Activated T-helper 1 cell treated with Interleukin-2 at 50 U/mL for 16 hours (primary cell): ENCODE data around the gene PSMB7.

Source experiments
- DNase-seq: peaks from one replicate; pipeline ENCODE4 v3.0.0-alpha.2; 2020; ENCODE audit warnings: low read depth

The PSMB7 gene

GRCh38 chr9:124384210-124384609 lies 31.0 kb downstream of the PSMB7 start:
- DNase-seq, result no peak

- no peak for DNase-seq
These were observed 33.9 kb downstream of the PSMB7 start for GRCh38 chr9:124381170-124381945.

GRCh38 chr9:124377551-124378406 lies 37.5 kb downstream of the PSMB7 start:
- DNase-seq, result no peak

- DNase-seq, result no peak
These were observed 38.9 kb downstream of the PSMB7 start for GRCh38 chr9:124376329-124376728.

GRCh38 chr9:124375726-124376125 lies 39.5 kb downstream of the PSMB7 start:
- no peak for DNase-seq

- no peak for DNase-seq
These were observed 41.4 kb downstream of the PSMB7 start for GRCh38 chr9:124373851-124374250.

GRCh38 chr9:124373386-124373785 lies 41.9 kb downstream of the PSMB7 start:
- no peak for DNase-seq

GRCh38 chr9:124372038-124372437 lies 43.2 kb downstream of the PSMB7 start:
- DNase-seq, result no peak

- no peak for DNase-seq
These were observed 44.2 kb downstream of the PSMB7 start for GRCh38 chr9:124370896-124371582.

GRCh38 chr9:124369231-124369797 lies 45.9 kb downstream of the PSMB7 start:
- DNase-seq, result no peak

GRCh38 chr9:124368692-124369091 lies 46.5 kb downstream of the PSMB7 start:
- DNase-seq, result no peak

GRCh38 chr9:124366476-124367220 lies 48.6 kb downstream of the PSMB7 start:
- no peak for DNase-seq

GRCh38 chr9:124365036-124365435 lies 50.2 kb downstream of the PSMB7 start:
- no peak for DNase-seq

GRCh38 chr9:124364141-124364540 lies 51.1 kb downstream of the PSMB7 start:
- DNase-seq, result no peak

- DNase-seq, result no peak
These were observed 51.7 kb downstream of the PSMB7 start for GRCh38 chr9:124363326-124364096.

GRCh38 chr9:124361128-124361527 lies 54.1 kb downstream of the PSMB7 start:
- DNase-seq, result no peak

GRCh38 chr9:124359855-124360678 lies 55.2 kb downstream of the PSMB7 start:
- DNase-seq, result no peak

GRCh38 chr9:124359426-124359825 lies 55.8 kb downstream of the PSMB7 start:
- DNase-seq, result no peak

GRCh38 chr9:124358631-124359030 lies 56.6 kb downstream of the PSMB7 start:
- no peak for DNase-seq
